Stimulated activated CD4-positive, alpha-beta T cell treated with anti-CD3 and anti-CD28 coated beads, TNF-alpha, amount 100 ng/mL, for 48 hours (primary cell): ENCODE data around the gene FAM9A.
"Not testable (repeated sequence)": the region's sequence is repeated elsewhere in the genome, so short reads cannot be mapped to it uniquely, and the experiment has no call there.

Experiments
- DNase-seq, 3 donors: peaks; one replicate each; pipeline ENCODE4 v3.0.0-alpha.2; 2020; ENCODE audit warnings: low read depth in 3 of 3

Gene FAM9A

DNA sequence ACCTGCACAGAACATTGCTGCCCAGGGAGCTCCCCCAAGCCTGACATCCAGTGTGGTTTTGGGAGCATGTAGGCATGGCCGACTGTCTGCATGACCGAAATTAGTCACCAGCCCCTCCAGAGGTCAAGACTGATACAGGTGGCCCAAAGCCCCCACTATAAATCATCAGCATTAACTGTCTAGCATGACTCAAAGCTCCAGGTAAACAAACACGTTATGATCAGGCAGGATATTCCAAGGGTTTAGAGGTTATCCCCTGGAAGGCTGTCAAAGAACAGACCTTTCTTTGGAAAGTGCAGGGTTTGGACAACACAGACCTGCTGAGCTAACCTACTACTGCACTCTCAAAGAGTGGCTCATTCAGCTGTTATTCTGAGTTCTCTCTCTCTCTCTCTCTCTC, 2.1 kb upstream of the FAM9A start:
- no peak for DNase-seq

DNA sequence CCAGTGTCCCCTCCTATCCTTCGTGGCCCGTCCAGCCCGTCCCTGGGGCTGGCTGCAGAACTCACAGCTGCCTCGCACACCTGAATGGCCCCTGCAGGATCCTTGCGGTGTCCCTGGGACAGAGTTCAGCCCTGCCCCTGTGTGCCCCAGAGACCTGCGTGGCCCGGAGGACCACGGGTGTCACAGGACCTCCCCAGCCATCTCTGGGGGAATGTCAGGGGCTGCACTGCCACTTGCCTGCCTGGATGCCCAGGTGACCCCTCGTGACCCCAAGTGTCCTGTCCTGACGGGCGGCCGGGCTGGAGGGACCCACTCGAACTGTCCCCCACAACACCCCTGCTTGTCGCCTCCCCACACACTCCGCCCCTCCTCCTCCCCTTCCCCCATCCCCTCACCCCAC, 832 bp downstream of the FAM9A start:
- DNase-seq: not testable (repeated sequence)

DNA sequence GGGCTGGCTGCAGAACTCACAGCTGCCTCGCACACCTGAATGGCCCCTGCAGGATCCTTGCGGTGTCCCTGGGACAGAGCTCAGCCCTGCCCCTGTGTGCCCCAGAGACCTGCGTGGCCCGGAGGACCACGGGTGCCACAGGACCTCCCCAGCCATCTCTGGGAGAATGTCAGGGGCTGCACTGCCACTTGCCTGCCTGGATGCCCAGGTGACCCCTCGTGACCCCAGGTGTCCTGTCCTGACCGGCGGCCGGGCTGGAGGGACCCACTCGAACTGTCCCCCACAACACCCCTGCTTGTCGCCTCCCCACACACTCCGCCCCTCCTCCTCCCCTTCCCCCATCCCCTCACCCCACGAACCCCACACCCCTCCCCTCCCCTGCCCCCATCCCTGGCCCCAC, 1.9 kb downstream of the FAM9A start:
- not testable (repeated sequence) for DNase-seq

DNA sequence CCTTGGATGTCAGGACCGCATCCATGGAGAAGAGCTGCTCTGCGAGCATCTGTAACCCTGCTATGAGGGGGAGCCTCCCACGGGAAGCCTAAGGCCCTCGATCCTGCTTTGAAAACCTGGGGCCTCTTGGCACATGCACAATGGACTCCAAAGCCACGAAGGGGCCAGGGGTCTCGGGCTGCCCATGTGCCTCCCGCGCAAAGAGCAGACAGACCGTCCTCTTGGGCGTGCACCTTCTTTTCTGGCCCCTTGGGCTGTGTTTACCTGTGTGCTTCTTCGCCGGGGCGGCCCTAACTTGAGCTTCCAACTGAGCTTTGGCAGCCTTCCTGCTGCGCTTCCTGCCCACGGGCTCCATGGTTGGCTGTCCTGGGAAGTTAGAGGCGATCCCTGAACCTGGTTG, 2.5 kb downstream of the FAM9A start:
- DNase-seq: not testable (repeated sequence)

DNA sequence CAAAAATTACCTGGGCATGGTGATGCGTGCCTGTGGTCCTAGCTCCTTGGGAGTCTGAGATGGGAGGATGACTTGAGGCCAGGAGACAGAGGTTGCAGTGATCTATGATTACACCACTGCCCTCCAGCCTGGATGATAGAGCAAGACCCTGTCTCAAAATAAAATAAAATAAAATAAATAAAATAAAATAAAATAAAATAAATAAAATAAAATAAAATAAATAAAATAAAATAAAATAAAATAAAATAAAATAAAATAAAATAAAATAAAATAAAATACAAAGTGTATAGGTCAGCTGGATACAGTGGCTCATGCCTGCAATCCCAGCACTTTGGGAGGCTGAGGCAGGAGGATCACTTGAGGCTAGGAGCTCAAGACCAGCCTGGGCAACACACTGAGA, 14.1 kb downstream of the FAM9A start:
- DNase-seq: not testable (repeated sequence)

DNA sequence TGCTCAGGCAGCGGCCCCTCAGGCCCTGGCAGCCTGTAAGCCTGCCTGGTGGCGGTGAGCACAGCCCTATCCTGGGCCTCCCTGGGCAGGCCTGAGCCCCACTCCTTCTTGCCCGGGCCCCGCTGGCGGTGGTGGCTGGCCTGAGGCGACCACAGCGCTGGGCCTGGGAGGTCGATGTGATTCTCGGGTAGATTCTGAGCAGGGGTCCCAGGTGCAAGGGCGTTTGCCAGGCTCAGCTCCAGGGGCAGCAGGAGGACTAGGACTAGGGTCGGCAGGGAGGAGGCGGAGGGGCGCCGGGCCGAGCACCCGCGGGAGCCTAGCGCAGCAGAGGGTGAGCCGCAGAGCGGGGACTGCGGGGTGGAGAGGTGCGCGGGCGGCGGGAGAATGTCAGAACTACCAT, 17.0 kb downstream of the FAM9A start:
- DNase-seq: no peak

DNA sequence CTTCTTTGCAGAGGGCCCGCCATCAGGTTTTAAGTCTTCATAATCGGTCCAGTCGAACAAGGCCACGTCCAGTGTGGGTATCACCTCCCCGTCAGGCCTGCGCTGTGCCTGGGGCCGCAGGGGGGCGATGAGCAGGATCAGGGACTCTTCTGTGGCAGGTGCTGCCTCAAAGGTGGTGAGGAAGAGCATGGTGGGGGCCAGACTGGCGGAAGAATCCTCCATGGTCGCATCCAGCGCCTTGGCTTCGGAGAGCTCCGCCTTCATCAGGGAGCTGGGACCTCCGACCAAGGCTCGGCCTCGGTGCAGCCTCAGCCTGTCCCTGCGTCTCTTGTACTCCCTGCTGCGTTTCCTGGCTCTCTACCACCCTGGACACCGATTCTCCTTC, 17.5 kb downstream of the FAM9A start:
- DNase-seq: no peak

DNA sequence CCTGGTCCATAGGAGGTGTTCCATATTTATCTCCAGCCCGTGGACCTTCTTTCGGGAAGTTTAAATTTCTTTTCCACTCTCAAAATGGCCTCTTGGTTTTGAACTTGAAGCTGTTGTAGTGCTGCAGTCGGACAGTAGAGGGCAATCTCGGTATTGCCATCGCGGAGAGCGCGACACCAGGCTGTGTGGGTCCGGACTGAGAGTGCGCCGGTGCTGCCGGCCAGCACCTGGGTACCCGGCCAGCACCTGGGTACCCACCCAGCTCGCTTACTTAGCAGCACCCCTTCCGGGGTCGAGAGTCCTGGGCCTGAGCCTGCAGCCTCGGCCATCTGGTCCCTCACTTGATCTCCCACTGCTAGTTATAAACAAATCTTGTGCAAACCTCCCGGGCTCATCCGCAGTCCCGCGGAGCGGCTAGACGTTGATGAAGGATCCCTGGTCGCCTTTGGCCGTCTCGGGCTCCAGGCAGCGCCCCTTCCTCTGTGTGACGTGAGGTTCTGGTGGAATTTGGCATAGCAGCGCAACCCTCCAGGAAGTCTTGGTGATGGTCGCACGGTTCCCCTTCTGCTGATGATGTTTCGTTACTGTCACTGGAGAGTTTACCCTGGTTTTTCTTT, 18.0 kb downstream of the FAM9A start:
- peak; percentile 1 to 33 (median 2) for DNase-seq

DNA sequence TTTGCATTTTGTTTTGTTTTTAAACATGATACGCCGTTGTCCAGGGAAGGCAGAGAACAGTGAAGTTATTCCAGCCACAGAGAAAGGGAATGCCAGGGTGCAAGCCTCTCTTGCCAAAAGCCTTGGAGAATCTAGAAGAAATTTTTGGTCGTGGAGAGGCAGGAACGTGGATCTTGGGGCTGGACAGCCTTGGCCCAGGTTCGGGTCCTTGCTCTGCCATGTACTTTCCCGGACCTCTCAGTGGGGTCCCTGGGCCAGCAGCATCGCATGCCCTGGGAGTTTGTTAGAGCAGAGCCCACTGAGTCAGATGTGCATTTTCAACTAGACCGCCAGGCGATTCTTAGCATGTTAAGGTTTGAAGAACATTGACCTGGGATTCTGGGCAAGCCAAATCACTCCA, 18.6 kb downstream of the FAM9A start:
- DNase-seq: no peak

DNA sequence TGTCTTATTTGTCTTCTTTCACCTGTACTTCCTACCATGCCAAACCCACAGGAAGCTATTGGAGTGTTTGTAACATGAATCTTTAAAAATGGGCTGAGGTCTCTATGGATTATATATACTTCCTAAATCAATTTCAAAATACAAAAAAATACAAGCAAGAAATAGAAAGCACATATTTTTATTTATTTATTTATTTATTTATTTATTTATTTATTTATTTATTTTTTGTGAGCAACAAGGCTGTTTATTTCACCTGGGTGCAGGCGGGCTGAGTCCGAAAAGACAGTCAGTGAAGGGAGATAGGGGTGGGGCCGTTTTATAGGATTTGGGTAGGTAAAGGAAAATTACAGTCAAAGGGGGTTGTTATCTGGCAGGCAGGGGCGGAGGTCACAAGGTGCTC, 19.3 kb downstream of the FAM9A start:
- not testable (repeated sequence) for DNase-seq

DNA sequence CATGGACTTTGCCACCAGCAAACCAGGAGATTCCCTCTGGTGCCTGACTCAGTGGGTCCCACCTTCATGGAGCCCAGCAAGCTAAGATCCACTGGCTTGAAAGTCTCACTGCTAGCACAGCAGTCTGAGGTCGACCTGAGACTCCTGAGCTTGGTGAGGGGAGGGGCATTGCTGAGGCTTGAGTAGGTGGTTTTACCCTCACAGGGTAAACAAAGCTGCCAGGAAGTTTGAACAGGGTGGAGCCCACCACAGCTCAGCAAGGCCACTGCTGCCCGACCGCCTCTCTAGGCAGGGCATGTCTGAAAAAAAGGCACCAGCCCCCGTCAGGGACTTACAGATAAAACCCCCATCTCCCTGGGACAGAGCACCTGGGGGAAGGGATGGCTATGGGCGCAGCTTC, 28.1 kb downstream of the FAM9A start:
- no peak for DNase-seq

DNA sequence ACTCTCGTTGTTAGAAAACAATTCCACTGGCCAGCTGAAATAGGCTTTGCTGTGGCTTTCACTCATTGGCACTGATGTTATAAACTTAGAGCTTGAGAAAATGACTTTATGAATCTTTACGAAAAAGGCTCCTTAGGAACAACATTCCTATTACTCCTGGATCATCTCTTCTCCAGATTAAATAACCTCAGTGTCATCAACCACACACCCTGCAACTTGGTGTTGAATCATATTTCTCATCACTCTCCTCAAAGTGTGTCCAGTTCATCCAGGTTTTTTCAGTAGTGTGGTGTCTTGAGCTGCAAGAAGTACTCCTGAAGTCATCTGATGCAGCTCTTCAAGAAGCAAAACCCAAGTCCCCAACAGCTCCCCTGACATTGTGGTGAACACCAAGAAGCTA, 41.2 kb downstream of the FAM9A start:
- no peak for DNase-seq

DNA sequence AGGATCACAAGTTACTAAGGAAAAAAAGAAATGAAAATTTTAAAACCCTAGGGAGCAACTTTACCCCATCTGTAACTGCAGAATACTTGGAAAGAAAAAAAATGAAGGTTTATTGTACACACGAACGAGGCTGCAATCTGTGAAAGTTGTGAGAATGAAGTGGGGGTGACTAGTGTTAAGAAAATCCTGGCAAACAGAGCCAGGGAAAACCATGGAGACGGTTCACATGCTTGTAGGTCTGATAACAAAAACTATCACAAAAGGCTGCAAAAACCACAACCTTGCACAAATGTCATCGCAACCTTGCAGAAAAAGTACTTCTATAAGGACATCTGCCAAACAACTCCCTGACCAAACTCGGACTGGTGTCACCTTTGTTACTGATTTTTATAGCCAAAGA, 42.5 kb downstream of the FAM9A start:
- not testable (repeated sequence) for DNase-seq

DNA sequence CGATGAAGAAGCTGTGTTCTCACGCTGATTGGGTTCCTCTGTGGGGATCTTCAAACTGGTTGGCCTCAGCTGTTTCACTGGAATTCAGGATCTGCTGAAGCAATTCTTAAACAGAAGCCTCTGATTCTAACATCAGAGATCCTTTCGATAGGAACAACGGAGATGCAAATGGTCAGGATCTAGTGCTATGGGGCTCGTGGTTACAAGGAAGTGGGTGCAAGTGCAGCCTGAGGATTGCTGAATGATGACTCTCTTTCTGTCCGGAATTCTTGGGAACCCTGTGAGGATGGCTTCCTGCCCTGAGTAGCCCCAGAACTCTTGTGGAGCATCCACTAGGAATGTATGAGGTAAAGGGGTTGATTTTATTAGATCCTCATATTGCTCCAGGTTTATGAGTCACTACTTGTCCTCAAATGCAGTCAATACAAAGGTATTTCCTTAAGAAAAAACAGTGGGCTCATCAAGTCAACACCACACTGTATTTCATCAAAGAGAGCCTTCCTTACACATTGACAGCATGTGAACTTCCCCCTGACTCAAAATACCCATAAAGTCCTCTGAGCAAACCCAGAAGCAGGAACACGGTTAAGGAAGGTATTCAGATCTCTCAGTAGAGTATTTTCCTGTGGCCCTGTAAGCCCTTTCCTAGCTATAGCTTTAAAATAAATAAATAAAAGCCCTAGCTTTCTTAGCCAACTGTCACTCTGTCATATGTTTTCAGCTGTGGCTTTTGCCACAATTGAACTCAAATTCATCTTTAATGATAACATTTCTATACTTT, 43.4 kb downstream of the FAM9A start:
- DNase-seq: not testable (repeated sequence)

DNA sequence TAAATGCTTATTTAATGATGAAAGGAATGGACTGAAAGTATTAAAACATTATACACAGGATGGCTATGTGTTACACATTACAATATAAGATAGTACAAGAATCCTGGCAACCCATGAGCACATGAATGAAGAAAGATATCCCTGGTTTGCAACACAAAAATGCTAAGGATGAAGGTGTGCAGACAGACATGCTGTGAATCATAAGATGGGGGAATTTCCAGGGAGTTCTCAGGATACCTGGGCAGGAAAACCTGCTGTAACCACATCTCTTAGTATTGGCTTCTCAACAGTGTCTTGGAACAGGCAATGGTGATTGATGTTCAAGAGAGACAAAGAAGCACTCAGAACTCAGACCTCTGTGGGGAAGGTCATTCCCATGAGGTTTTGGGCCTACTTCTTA, 45.4 kb downstream of the FAM9A start:
- no peak for DNase-seq

DNA sequence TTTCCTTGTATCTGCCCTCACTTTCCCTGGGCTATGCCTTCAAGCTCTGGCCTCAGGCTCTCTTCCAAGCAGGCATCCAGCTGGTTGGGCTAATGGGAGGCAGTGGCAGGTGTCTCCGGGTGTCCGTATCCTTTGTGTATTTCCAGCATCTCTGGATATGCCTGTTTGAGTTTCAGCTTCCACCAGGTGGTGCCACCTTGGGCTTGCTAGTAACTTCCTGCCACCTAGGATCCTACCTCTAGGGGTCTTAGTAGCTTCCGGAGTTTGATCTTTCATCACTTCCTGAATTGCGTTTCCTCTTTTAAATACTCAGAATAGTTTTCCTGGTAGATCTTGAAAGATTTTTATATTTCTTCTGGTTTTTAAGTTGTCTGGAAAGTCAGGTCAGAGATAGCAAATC, 46.1 kb downstream of the FAM9A start:
- no peak for DNase-seq

DNA sequence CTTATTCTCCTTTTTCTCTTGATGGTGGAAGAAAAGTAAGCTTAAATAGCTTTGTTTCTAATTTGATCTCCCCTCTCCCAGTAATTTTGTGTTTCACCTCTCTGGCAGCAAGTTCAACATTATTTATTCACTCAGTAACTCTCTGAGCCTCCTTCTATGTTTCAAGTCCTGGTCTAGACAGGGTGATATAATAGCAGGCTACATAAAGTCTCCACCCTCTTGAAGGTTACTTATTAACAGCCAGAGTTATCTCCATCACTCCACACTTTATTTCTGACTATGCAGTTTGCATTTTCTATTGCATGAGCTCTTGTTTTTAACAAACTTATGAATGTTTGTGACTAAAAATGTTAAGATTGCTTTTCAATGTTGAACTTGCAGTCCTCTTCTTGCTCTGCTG, 51.5 kb downstream of the FAM9A start:
- DNase-seq: no peak

DNA sequence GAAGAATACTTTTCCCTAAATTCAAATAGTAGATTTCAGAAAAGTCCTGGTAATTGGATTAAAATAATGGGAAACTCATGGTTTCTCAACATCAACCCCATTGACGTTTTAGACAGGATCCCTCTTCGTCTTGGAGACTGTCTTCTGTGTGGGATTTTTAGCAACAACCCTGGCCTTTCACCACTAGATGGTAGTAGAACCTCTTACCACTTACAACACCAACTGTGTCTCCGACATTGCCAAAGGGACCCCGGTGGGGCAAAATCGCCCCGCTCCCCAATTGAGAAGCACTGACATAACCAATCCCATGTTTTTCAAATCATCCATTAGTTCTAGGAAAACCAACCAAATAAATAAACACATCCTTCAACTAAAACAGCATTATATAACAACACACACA, 52.3 kb downstream of the FAM9A start:
- DNase-seq: no peak

DNA sequence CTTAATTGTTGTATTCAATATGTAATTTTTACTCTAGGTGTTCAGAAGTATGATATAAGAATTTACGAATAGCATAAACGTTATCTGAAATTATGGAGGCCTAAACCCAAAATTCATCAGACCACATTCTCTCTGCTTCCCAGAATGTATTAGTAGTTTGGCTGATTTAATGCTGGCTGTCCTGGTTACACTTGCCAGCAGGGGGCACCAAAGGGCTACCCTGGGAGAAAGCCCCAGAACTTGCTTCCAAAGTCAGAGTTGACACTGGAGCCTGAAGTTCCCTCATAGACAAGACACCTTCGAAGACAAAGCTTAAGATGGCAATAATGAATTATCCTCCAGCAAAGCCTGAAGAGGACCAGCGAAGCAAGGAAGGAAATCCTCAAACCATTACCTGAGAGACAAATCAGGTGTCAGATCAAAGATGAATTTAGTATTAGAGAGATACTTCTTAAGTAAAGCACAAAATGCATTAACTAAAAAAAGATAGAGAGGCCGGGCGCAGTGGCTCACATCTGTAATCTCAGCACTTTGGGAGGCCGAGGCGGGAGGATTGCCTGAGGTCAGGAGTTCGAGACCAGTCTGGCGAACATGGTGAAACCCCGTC, 58.0 kb downstream of the FAM9A start:
- DNase-seq: peak; percentile 17 to 57 (median 38)

DNA sequence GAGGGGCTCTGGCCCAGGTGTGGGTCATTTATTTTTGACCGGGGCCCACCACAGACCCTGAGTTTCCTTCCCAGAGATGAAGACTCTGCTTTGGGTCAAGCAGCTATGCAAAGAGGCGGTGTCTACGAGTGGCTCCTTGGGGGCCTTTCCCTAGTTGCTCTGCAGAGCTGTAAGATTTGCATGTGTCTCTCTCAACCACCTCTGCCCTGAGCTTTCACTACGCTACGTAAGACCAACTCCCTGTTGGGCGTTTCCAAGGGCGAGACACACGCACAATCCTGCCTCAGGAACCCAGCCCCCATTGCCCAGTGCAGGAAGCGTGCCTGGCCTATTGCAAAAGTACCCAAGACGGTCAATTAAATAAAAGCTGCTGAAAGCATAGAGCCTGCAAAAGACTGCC, 59.2 kb downstream of the FAM9A start:
- no peak for DNase-seq
